Lower leg skin (tissue), 3 donors: ENCODE results near the gene TK2.

Experiments used
- POLR2A ChIP-seq, 2 donors: fragments of 450-650 bp; IDR thresholded peaks; one replicate each; pipeline ENCODE4 v1.6.1; 2016 to 2017; ENCODE audit warnings: antibody characterized with exemption in 2 of 2, mild to moderate bottlenecking in 1 of 2, moderate library complexity in 1 of 2
- TF ChIP-seq, protein P1 (sequence below), 3 donors: fragments of 450-650 bp; IDR thresholded peaks; one replicate each; pipeline ENCODE4 v1.5.1; 2016; ENCODE audit warnings: antibody characterized with exemption in 3 of 3, mild to moderate bottlenecking in 3 of 3, moderate library complexity in 2 of 3

DNA sequence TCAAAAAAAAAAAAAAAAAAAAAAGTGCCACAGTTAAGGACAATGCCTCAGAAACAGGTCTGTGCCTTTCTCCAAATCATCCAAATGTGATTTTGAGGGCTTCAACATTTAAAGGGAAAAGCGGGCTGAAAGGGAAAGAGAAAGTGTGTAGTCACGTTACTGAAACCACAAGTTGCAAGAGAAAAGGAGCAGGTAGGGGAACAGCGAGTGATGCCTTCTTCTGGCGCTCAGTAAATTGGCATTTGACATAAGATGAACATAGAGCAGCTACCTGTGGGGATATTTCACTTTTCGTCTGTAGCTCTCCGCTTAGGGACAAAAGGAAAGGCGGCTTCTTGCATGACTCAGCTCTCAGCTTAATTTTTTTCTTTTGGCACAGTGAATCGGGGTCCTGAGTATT lies 40.4 kb upstream of the TK2 start:
- TF ChIP-seq POLR2A (IDR thresholded peaks at IDR 0.05), result no peak
- TF ChIP-seq, protein P1, sequence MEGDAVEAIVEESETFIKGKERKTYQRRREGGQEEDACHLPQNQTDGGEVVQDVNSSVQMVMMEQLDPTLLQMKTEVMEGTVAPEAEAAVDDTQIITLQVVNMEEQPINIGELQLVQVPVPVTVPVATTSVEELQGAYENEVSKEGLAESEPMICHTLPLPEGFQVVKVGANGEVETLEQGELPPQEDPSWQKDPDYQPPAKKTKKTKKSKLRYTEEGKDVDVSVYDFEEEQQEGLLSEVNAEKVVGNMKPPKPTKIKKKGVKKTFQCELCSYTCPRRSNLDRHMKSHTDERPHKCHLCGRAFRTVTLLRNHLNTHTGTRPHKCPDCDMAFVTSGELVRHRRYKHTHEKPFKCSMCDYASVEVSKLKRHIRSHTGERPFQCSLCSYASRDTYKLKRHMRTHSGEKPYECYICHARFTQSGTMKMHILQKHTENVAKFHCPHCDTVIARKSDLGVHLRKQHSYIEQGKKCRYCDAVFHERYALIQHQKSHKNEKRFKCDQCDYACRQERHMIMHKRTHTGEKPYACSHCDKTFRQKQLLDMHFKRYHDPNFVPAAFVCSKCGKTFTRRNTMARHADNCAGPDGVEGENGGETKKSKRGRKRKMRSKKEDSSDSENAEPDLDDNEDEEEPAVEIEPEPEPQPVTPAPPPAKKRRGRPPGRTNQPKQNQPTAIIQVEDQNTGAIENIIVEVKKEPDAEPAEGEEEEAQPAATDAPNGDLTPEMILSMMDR (IDR thresholded peaks at IDR 0.05), result no peak
